GM23338 (cell line): ENCODE measurements around the gene CPA1. TPM values are rescaled to one million over a fixed set of nuclear protein-coding genes. Genes with fewer than 3 reads are reported as not detected.

Experiments
- ATAC-seq: fragments of 200-7000 bp; cut with Tn5 transposase; 3 replicates; pipeline ENCODE4 v1.9.1; 2020
- DNase-seq: peaks from one replicate; pipeline ENCODE4 v3.0.0-alpha.2; 2015; ENCODE audit warnings: low spot score
- H2AFZ ChIP-seq: fragments of 200-600 bp; sonication (generic); 2 replicates; pipeline ENCODE4 v1.8.0; 2016; ENCODE audit warnings: antibody characterized with exemption, mild to moderate bottlenecking, moderate library complexity
- H3F3A ChIP-seq: fragments of 200-600 bp; sonication (generic); replicated peaks from 2 replicates; pipeline ENCODE4 v1.8.0; 2017; ENCODE audit warnings: antibody characterized with exemption, mixed run types, low read depth
- H3K27ac ChIP-seq: fragments of 200-600 bp; sonication (generic); 2 replicates; pipeline ENCODE4 v1.6.1; 2016; ENCODE audit warnings: low read depth
- H3K27me3 ChIP-seq: fragments of 200-600 bp; sonication (generic); 2 replicates; pipeline ENCODE4 v1.8.0; 2016; ENCODE audit warnings: mild to moderate bottlenecking, mixed run types, moderate library complexity; ENCODE audit not compliant: insufficient read depth
- H3K36me3 ChIP-seq: fragments of 200-600 bp; sonication (generic); 2 replicates; pipeline ENCODE4 v1.8.0; 2016; ENCODE audit warnings: mild to moderate bottlenecking; ENCODE audit not compliant: insufficient read depth
- H3K4me1 ChIP-seq: fragments of 200-600 bp; sonication (generic); 2 replicates; pipeline ENCODE4 v1.8.0; 2016; ENCODE audit warnings: mild to moderate bottlenecking, moderate library complexity; ENCODE audit not compliant: insufficient read depth
- H3K4me2 ChIP-seq: fragments of 200-600 bp; sonication (generic); 2 replicates; pipeline ENCODE4 v1.7.1; 2017; ENCODE audit warnings: mixed run types
- H3K4me3 ChIP-seq: fragments of 200-600 bp; sonication (generic); 2 replicates; pipeline ENCODE4 v1.6.1; 2016; ENCODE audit warnings: mixed run types
- H3K79me2 ChIP-seq: fragments of 200-600 bp; sonication (generic); replicated peaks from 2 replicates; pipeline ENCODE4 v1.8.0; 2017; ENCODE audit warnings: mild to moderate bottlenecking; ENCODE audit not compliant: insufficient read depth
- H3K9me2 ChIP-seq: fragments of 200-600 bp; sonication (generic); 2 replicates; pipeline ENCODE4 v1.8.0; 2017; ENCODE audit not compliant: insufficient read depth
- H4K20me1 ChIP-seq: fragments of 200-600 bp; sonication (generic); replicated peaks from 2 replicates; pipeline ENCODE4 v1.8.0; 2017; ENCODE audit warnings: mild to moderate bottlenecking; ENCODE audit not compliant: insufficient read depth
- H3K27ac Mint-ChIP-seq: 2 replicates; pipeline ENCODE4 v1.8.0; 2020; ENCODE audit warnings: inconsistent platforms, mild to moderate bottlenecking, moderate library complexity, mixed read lengths
- H3K27me3 Mint-ChIP-seq: 3 replicates; pipeline ENCODE4 v1.8.0; 2022; ENCODE audit warnings: low read depth, mild to moderate bottlenecking, moderate library complexity, mixed read lengths, inconsistent platforms; ENCODE audit not compliant: insufficient read depth, poor library complexity
- H3K36me3 Mint-ChIP-seq: 3 replicates; pipeline ENCODE4 v1.8.0; 2021; ENCODE audit warnings: low read depth, mild to moderate bottlenecking, inconsistent platforms, moderate library complexity, mixed read lengths
- H3K4me1 Mint-ChIP-seq: 3 replicates; pipeline ENCODE4 v1.8.0; 2020; ENCODE audit warnings: mild to moderate bottlenecking, inconsistent platforms, mixed read lengths
- H3K4me3 Mint-ChIP-seq: 3 replicates; pipeline ENCODE4 v1.8.0; 2021; ENCODE audit warnings: moderate library complexity, mild to moderate bottlenecking, inconsistent platforms, mixed read lengths
- H3K9me3 Mint-ChIP-seq: 3 replicates; pipeline ENCODE4 v1.8.0; 2020; ENCODE audit warnings: moderate library complexity, mild to moderate bottlenecking, inconsistent platforms, mixed read lengths
- CREB1 ChIP-seq: fragments of 250-450 bp; sonication (Bioruptor Pico); IDR thresholded peaks from 2 replicates; pipeline ENCODE4 v1.5.0; 2020; ENCODE audit warnings: low read depth, mild to moderate bottlenecking, moderate library complexity
- ETS1 ChIP-seq: IDR thresholded peaks from 2 replicates; pipeline ENCODE4 v1.6.1; 2016; ENCODE audit warnings: antibody characterized with exemption
- EZH2 ChIP-seq: fragments of 200-600 bp; sonication (generic); IDR thresholded peaks from one replicate; pipeline ENCODE4 v1.8.0; 2017; ENCODE audit warnings: antibody characterized with exemption, mild to moderate bottlenecking, low read depth; ENCODE audit not compliant: unreplicated experiment
- EZH2phosphoT487 ChIP-seq: fragments of 200-600 bp; sonication (generic); IDR thresholded peaks from one replicate; pipeline ENCODE4 v1.8.1; 2018; ENCODE audit warnings: antibody characterized with exemption; ENCODE audit not compliant: unreplicated experiment
- JUNB ChIP-seq: IDR thresholded peaks from one replicate; pipeline ENCODE4 v1.6.1; 2016; ENCODE audit warnings: antibody characterized with exemption; ENCODE audit not compliant: unreplicated experiment
- NANOG ChIP-seq: IDR thresholded peaks from 2 replicates; pipeline ENCODE4 v1.6.1; 2016; ENCODE audit warnings: antibody characterized with exemption, borderline replicate concordance
- POLR2AphosphoS5 ChIP-seq: IDR thresholded peaks from 2 replicates; pipeline ENCODE4 v1.6.1; 2016; ENCODE audit warnings: antibody characterized with exemption, low read depth
- STAT1 ChIP-seq: IDR thresholded peaks from one replicate; pipeline ENCODE4 v1.6.1; 2016; ENCODE audit warnings: antibody characterized with exemption; ENCODE audit not compliant: unreplicated experiment
- ZNF114 ChIP-seq: fragments of 250-450 bp; sonication (Bioruptor Pico); IDR thresholded peaks from 2 replicates; pipeline ENCODE4 v1.5.0; 2020; ENCODE audit warnings: mild to moderate bottlenecking, moderate library complexity
- ZNF331 ChIP-seq: fragments of 250-450 bp; sonication (Bioruptor Pico); IDR thresholded peaks from 2 replicates; pipeline ENCODE4 v1.5.0; 2020; ENCODE audit warnings: low read depth, mild to moderate bottlenecking, moderate library complexity
- polyA plus RNA-seq: library from polyadenylated mRNA; unstranded; fragments of >200 nt; fragmentation: Nextera tagmentation; extraction: Ambion mirVana; gene quantifications from 2 replicates; pipeline ENCODE4 v1.2.1, GENCODE V29; 2016
- total RNA-seq: library from RNA; depleted of rRNA; stranded (reverse); fragments of >200 nt; shearing (Covaris generic); gene quantifications from 2 replicates; pipeline ENCODE4 v1.2.3, GENCODE V29; 2014
- TF ChIP-seq, protein P1 (sequence below): IDR thresholded peaks from one replicate; pipeline ENCODE4 v1.6.1; 2018; ENCODE audit warnings: antibody characterized with exemption; ENCODE audit not compliant: unreplicated experiment
- TF ChIP-seq, protein P2 (sequence below), 2 experiments: fragments of 200-600 bp in 1 of 2; sonication (generic) in 1 of 2; conservative IDR thresholded peaks; 2 replicates each; pipeline versions ENCODE4 v1.5.1 to v1.6.1; 2016 to 2017; ENCODE audit warnings: antibody characterized with exemption in 2 of 2, low read depth in 2 of 2, mild to moderate bottlenecking in 2 of 2, moderate library complexity in 1 of 2

The CPA1 gene
- total and polyA plus RNA-seq, 2 experiments from 2014 or later: not detected

GRCh38 chr7:130345136-130345535 lies 35.2 kb upstream of the CPA1 start (continued):
- TF ChIP-seq EZH2phosphoT487: no peak
- no peak for TF ChIP-seq ZNF114
- no peak for TF ChIP-seq POLR2AphosphoS5
- no peak for TF ChIP-seq ZNF331 (CRISPR knock-in tag)
- no peak for TF ChIP-seq ETS1
- TF ChIP-seq JUNB: no peak
- no peak for TF ChIP-seq STAT1
- TF ChIP-seq NANOG: no peak
- TF ChIP-seq, protein P1, sequence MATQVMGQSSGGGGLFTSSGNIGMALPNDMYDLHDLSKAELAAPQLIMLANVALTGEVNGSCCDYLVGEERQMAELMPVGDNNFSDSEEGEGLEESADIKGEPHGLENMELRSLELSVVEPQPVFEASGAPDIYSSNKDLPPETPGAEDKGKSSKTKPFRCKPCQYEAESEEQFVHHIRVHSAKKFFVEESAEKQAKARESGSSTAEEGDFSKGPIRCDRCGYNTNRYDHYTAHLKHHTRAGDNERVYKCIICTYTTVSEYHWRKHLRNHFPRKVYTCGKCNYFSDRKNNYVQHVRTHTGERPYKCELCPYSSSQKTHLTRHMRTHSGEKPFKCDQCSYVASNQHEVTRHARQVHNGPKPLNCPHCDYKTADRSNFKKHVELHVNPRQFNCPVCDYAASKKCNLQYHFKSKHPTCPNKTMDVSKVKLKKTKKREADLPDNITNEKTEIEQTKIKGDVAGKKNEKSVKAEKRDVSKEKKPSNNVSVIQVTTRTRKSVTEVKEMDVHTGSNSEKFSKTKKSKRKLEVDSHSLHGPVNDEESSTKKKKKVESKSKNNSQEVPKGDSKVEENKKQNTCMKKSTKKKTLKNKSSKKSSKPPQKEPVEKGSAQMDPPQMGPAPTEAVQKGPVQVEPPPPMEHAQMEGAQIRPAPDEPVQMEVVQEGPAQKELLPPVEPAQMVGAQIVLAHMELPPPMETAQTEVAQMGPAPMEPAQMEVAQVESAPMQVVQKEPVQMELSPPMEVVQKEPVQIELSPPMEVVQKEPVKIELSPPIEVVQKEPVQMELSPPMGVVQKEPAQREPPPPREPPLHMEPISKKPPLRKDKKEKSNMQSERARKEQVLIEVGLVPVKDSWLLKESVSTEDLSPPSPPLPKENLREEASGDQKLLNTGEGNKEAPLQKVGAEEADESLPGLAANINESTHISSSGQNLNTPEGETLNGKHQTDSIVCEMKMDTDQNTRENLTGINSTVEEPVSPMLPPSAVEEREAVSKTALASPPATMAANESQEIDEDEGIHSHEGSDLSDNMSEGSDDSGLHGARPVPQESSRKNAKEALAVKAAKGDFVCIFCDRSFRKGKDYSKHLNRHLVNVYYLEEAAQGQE: no peak
- TF ChIP-seq, protein P2, sequence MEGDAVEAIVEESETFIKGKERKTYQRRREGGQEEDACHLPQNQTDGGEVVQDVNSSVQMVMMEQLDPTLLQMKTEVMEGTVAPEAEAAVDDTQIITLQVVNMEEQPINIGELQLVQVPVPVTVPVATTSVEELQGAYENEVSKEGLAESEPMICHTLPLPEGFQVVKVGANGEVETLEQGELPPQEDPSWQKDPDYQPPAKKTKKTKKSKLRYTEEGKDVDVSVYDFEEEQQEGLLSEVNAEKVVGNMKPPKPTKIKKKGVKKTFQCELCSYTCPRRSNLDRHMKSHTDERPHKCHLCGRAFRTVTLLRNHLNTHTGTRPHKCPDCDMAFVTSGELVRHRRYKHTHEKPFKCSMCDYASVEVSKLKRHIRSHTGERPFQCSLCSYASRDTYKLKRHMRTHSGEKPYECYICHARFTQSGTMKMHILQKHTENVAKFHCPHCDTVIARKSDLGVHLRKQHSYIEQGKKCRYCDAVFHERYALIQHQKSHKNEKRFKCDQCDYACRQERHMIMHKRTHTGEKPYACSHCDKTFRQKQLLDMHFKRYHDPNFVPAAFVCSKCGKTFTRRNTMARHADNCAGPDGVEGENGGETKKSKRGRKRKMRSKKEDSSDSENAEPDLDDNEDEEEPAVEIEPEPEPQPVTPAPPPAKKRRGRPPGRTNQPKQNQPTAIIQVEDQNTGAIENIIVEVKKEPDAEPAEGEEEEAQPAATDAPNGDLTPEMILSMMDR (conservative IDR thresholded peaks at IDR 0.05; ENCODE audit: low read depth in 2 of 2): no peak
- no peak for TF ChIP-seq EZH2
- no peak for TF ChIP-seq CREB1

DNA sequence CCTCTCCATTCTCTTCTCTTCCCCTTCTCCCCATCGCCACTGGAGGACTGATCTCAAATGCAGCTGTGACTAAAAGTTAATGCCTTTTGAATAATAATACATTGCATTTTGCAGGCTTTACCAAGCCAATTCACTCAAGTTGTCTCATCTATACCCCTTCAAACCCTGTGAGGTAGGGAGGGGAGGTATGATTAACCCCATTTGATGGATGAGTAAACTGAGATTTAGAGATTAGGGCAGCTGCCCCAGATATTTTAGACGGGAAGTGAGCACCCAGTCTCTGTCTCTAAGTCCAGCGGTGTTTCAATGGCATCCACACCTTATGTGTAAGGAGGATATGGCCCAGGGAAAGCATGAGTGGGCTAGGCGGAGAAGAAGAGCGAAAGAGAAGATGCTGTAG lies 34.6 kb upstream of the CPA1 start:
- 0 out of 3 replicates have a peak, but pooled peaks cover 3% of the 10 kb centered on the region for H3K9me3 Mint-ChIP-seq
- no peaks in the 10 kb centered on the region for H3K27me3 ChIP-seq
- H4K20me1 ChIP-seq: no peaks in the 10 kb centered on the region
- H3K4me3 ChIP-seq: 0 out of 2 replicates have a peak overlapping the region, but pooled peaks have one; percentile 17
- H3K9me2 ChIP-seq: peaks cover 6% of the 10 kb centered on the region; the same call in 1 of the 2 replicates
- no peaks in the 10 kb centered on the region for H3F3A ChIP-seq
- no peak overlapping the region; the same call in 1 of the 2 replicates for H2AFZ ChIP-seq
- DNase-seq: no peak
- no peak overlapping the region; the same call in 2 of the 3 replicates for H3K4me3 Mint-ChIP-seq
- no peaks in the 10 kb centered on the region for H3K36me3 ChIP-seq
- H3K4me1 ChIP-seq: peaks cover 15% of the 10 kb centered on the region
- no peaks in the 10 kb centered on the region for H3K79me2 ChIP-seq
- H3K36me3 Mint-ChIP-seq: no peaks in the 10 kb centered on the region; the same call in 2 of the 3 replicates
- no peak for ATAC-seq
- H3K27ac Mint-ChIP-seq: no peak overlapping the region
- peak overlapping the region; percentile 56 for H3K4me2 ChIP-seq
- H3K4me1 Mint-ChIP-seq: peaks cover 20% of the 10 kb centered on the region
- H3K27ac ChIP-seq: no peak overlapping the region
- peaks cover 14% of the 10 kb centered on the region for H3K27me3 Mint-ChIP-seq
- TF ChIP-seq STAT1 (no peak), NANOG (no peak), JUNB (no peak), POLR2AphosphoS5 (no peak), CREB1 (no peak)
- TF ChIP-seq, protein P2 (conservative IDR thresholded peaks at IDR 0.05; ENCODE audit: low read depth in 2 of 2): no peak
- TF ChIP-seq, protein P1: no peak
